CD14-positive monocyte (primary cell): Measurements from ENCODE around the gene TJP2. TPM values are rescaled to one million over a fixed set of nuclear protein-coding genes. Genes with fewer than 3 reads are reported as not detected.

Source experiments
- DNase-seq, 3 donors: peaks; one replicate each; pipeline ENCODE4 v3.0.0-alpha.2; 2011 to 2022
- H2AFZ ChIP-seq: 2 replicates; pipeline ENCODE4 v1.6.0; 2012; ENCODE audit warnings: mild to moderate bottlenecking, low read depth, low read length, inconsistent platforms; ENCODE audit not compliant: insufficient read depth, poor library complexity, severe bottlenecking
- H3K27ac ChIP-seq, 2 donors: 1 replicate in 1 of 2; 2 replicates in 1 of 2; pipeline ENCODE4 v1.5.1; 2012 to 2013; ENCODE audit warnings: low read length in 2 of 2, control low read depth in 1 of 2, inconsistent platforms in 1 of 2, low read depth in 1 of 2, mild to moderate bottlenecking in 1 of 2
- H3K27me3 ChIP-seq, 2 donors: one replicate each; pipeline versions ENCODE4 v1.6.0 to v1.6.1; 2011 to 2013; ENCODE audit warnings: low read length in 2 of 2; ENCODE audit not compliant: control insufficient read depth in 2 of 2, insufficient read depth in 2 of 2
- H3K36me3 ChIP-seq, 2 donors: replicated peaks in 1 of 2; 1 replicate in 1 of 2; 2 replicates in 1 of 2; pipeline versions ENCODE4 v1.5.1 to v1.6.1; 2012 to 2013; ENCODE audit warnings: low read length in 2 of 2, control low read depth in 1 of 2, inconsistent platforms in 1 of 2, mild to moderate bottlenecking in 1 of 2; ENCODE audit not compliant: insufficient read depth in 2 of 2, control insufficient read depth in 1 of 2
- H3K4me1 ChIP-seq, 2 donors: 1 replicate in 1 of 2; 2 replicates in 1 of 2; pipeline versions ENCODE4 v1.5.1 to v1.6.1; 2012 to 2013; ENCODE audit warnings: low read length in 2 of 2, control low read depth in 1 of 2, inconsistent platforms in 1 of 2, mild to moderate bottlenecking in 1 of 2, moderate library complexity in 1 of 2; ENCODE audit not compliant: insufficient read depth in 2 of 2, control insufficient read depth in 1 of 2
- H3K4me2 ChIP-seq: replicated peaks from 2 replicates; pipeline ENCODE3; 2012; ENCODE audit warnings: low read length, moderate library complexity, mild to moderate bottlenecking; ENCODE audit not compliant: poor library complexity, severe bottlenecking; ENCODE audit errors: extremely low read depth
- H3K4me3 ChIP-seq, 3 experiments: fragments of 200-600 bp in 1 of 3; sonication (generic) in 1 of 3; replicated peaks in 1 of 3; 1 replicate in 2 of 3; 2 replicates in 1 of 3; pipeline ENCODE4 v1.5.1; 2011 to 2013; ENCODE audit warnings: low read length in 3 of 3, mild to moderate bottlenecking in 3 of 3, control low read depth in 2 of 3, low read depth in 2 of 3, inconsistent platforms in 1 of 3, moderate library complexity in 1 of 3
- H3K79me2 ChIP-seq: 2 replicates; pipeline ENCODE4 v1.6.0; 2012; ENCODE audit warnings: mild to moderate bottlenecking, control low read depth, inconsistent platforms, low read length, moderate library complexity; ENCODE audit not compliant: insufficient read depth
- H3K9ac ChIP-seq: 2 replicates; pipeline ENCODE4 v1.6.0; 2017; ENCODE audit warnings: low read length, mild to moderate bottlenecking; ENCODE audit not compliant: insufficient read depth, poor library complexity, severe bottlenecking
- H3K9me3 ChIP-seq, 2 donors: replicated peaks in 1 of 2; 1 replicate in 1 of 2; 2 replicates in 1 of 2; pipeline versions ENCODE4 v1.5.1 to v1.6.1; 2012 to 2013; ENCODE audit warnings: low read length in 2 of 2, control low read depth in 1 of 2; ENCODE audit not compliant: control insufficient read depth in 1 of 2, insufficient read depth in 1 of 2
- H4K20me1 ChIP-seq: 2 replicates; pipeline ENCODE4 v1.6.0; 2012; ENCODE audit warnings: mild to moderate bottlenecking, low read length, control low read depth, moderate library complexity; ENCODE audit not compliant: insufficient read depth
- H3K27ac Mint-ChIP-seq, 7 donors: one replicate each; pipeline ENCODE4 v1.8.0; 2020; ENCODE audit warnings: mild to moderate bottlenecking in 7 of 7, mixed read lengths in 7 of 7, moderate library complexity in 6 of 7, inconsistent platforms in 2 of 7
- H3K27me3 Mint-ChIP-seq, 3 donors: one replicate each; pipeline ENCODE4 v1.8.0; 2021 to 2022; ENCODE audit warnings: low read depth in 3 of 3, mild to moderate bottlenecking in 3 of 3, mixed read lengths in 3 of 3, moderate library complexity in 3 of 3, inconsistent platforms in 1 of 3
- H3K36me3 Mint-ChIP-seq, 2 donors: one replicate each; pipeline ENCODE4 v1.8.0; 2020; ENCODE audit warnings: mixed read lengths in 2 of 2, inconsistent platforms in 1 of 2, mild to moderate bottlenecking in 1 of 2
- H3K4me1 Mint-ChIP-seq: one replicate; pipeline ENCODE4 v1.8.0; 2020; ENCODE audit warnings: mild to moderate bottlenecking, mixed read lengths
- H3K4me3 Mint-ChIP-seq, 2 donors: one replicate each; pipeline ENCODE4 v1.8.0; 2020; ENCODE audit warnings: mild to moderate bottlenecking in 2 of 2, mixed read lengths in 2 of 2, moderate library complexity in 1 of 2
- H3K9me3 Mint-ChIP-seq, 7 donors: one replicate each; pipeline ENCODE4 v1.8.0; 2020 to 2022; ENCODE audit warnings: mixed read lengths in 7 of 7, mild to moderate bottlenecking in 6 of 7, moderate library complexity in 6 of 7, inconsistent platforms in 2 of 7
- CTCF ChIP-seq: fragments of 200-600 bp; IDR thresholded peaks from one replicate; pipeline ENCODE4 v1.8.0; 2022; ENCODE audit warnings: antibody characterized with exemption, mild to moderate bottlenecking
- WGBS: methylation state at CpG from one replicate; pipeline ENCODE4 v1.1.5; 2013; ENCODE audit warnings: missing lambda C conversion rate; ENCODE audit not compliant: insufficient coverage; 5-methylcytosine and 5-hydroxymethylcytosine counted together
- intact Hi-C, 2 donors: fragments of 100-400 bp; cut with micrococcal nuclease; formaldehyde crosslinking; loops; one replicate each; pipeline versions ENCODE4 v1.15.0 to v1.15.1; 2023
- polyA plus RNA-seq, 3 donors: library from polyadenylated mRNA; depleted of rRNA in 1 of 3; unstranded in 2 of 3; stranded (reverse) in 1 of 3; fragments of 300-500 nt in 2 of 3; fragments of >200 nt in 1 of 3; fragmentation: Illumina TruSeq in 2 of 3; gene quantifications; 1 replicate in 2 of 3; 2 replicates in 1 of 3; pipeline ENCODE4 v1.2.3, GENCODE V29; 2012 to 2021

Gene TJP2
- polyA plus RNA-seq, 3 donors, result 8.0 to 17.8 (median 13.8) TPM

- Histone ChIP-seq H3K9ac (no peak overlapping the region), H3K9me3 (no peaks in the 10 kb centered on the region), H3K79me2 (no peaks in the 10 kb centered on the region), H3K27me3 (no peaks in the 10 kb centered on the region), H3K4me2 (no peak overlapping the region), H4K20me1 (no peaks in the 10 kb centered on the region), H2AFZ (no peak overlapping the region), H3K4me3 (no peak overlapping the region), H3K27ac (no peak overlapping the region), H3K4me1 (no peaks in the 10 kb centered on the region), H3K36me3 (peaks cover 48 to 88% of the 10 kb centered on the region in 2 donors)
- TF ChIP-seq CTCF, result no peak
- H3K9me3 Mint-ChIP-seq, result no peaks in the 10 kb centered on the region
- 100% methylated on average over 1 of the region's 3 CpGs for WGBS
- no peak for DNase-seq
- no peak overlapping the region for H3K4me3 Mint-ChIP-seq
- H3K27me3 Mint-ChIP-seq, result no peaks in the 10 kb centered on the region
- intact Hi-C loops, result no loop called here
- H3K4me1 Mint-ChIP-seq, result no peaks in the 10 kb centered on the region
- no peak overlapping the region for H3K27ac Mint-ChIP-seq
- peaks cover 67 to 80% of the 10 kb centered on the region in 2 donors for H3K36me3 Mint-ChIP-seq
These were observed 76.6 kb downstream of the TJP2 start for GRCh38 chr9:69250681-69251080.

- Histone ChIP-seq H3K9ac (no peak overlapping the region), H3K4me3 (no peak overlapping the region), H2AFZ (no peak overlapping the region), H3K4me2 (no peak overlapping the region), H3K9me3 (no peaks in the 10 kb centered on the region), H3K27me3 (no peaks in the 10 kb centered on the region), H3K27ac (no peak overlapping the region), H3K4me1 (no peaks in the 10 kb centered on the region), H4K20me1 (no peaks in the 10 kb centered on the region), H3K79me2 (no peaks in the 10 kb centered on the region), H3K36me3 (peaks cover 35 to 70% of the 10 kb centered on the region in 2 donors)
- Mint-ChIP-seq H3K36me3 (peaks cover 59 to 80% of the 10 kb centered on the region in 2 donors), H3K4me1 (no peaks in the 10 kb centered on the region), H3K4me3 (no peak overlapping the region), H3K27ac (peak overlapping the region in 1 of 7 donors; percentile 12), H3K27me3 (no peaks in the 10 kb centered on the region), H3K9me3 (no peaks in the 10 kb centered on the region)
- no peak for DNase-seq
- WGBS, result 86% methylated on average over 1 of the region's 5 CpGs
- intact Hi-C loops, result no loop called here
- TF ChIP-seq CTCF, result no peak
These were observed 78.4 kb downstream of the TJP2 start for GRCh38 chr9:69252436-69252835.
